IPS DF 6.9 (cell line): ENCODE measurements around the gene SLC15A4.
"Not testable (repeated sequence)": the region's sequence is repeated elsewhere in the genome, so short reads cannot be mapped to it uniquely, and the experiment has no call there.

Experiments used
- DNase-seq: peaks from one replicate; pipeline ENCODE4 v3.0.0-alpha.2; 2013; ENCODE audit warnings: low read depth, low spot score
- H3K27ac ChIP-seq: one replicate; pipeline ENCODE4 v1.5.1; 2013; ENCODE audit warnings: low read length, control low read depth
- H3K27me3 ChIP-seq: 2 replicates; pipeline ENCODE4 v1.6.1; 2013; ENCODE audit warnings: mild to moderate bottlenecking, low read length; ENCODE audit not compliant: control insufficient read depth, insufficient read depth
- H3K36me3 ChIP-seq: 2 replicates; pipeline ENCODE4 v1.6.1; 2013; ENCODE audit warnings: low read length; ENCODE audit not compliant: control insufficient read depth, insufficient read depth
- H3K4me1 ChIP-seq: 2 replicates; pipeline ENCODE4 v1.6.1; 2013; ENCODE audit warnings: low read length; ENCODE audit not compliant: control insufficient read depth, insufficient read depth
- H3K4me3 ChIP-seq: 2 replicates; pipeline ENCODE4 v1.5.1; 2013; ENCODE audit warnings: mild to moderate bottlenecking, low read length
- H3K9me3 ChIP-seq: 2 replicates; pipeline ENCODE4 v1.6.1; 2013; ENCODE audit warnings: low read length, inconsistent platforms; ENCODE audit not compliant: control insufficient read depth, insufficient read depth
- WGBS: extraction: QIAGEN DNeasy Blood & Tissue Kit; methylation state at CpG from one replicate; pipeline ENCODE4 v1.1.7; 2013; ENCODE audit warnings: mixed read lengths, missing lambda C conversion rate; ENCODE audit not compliant: insufficient read length, insufficient coverage; 5-methylcytosine and 5-hydroxymethylcytosine counted together

The SLC15A4 gene

GRCh38 chr12:128856035-128856790 is 32.5 kb upstream of the SLC15A4 start:
- no peak for DNase-seq
- Histone ChIP-seq H3K4me3 (no peak overlapping the region), H3K4me1 (no peaks in the 10 kb centered on the region), H3K27ac (no peak overlapping the region), H3K27me3 (no peaks in the 10 kb centered on the region), H3K9me3 (peaks cover 16% of the 10 kb centered on the region), H3K36me3 (no peaks in the 10 kb centered on the region; the same call in 1 of the 2 replicates)
- no CpG with 5 or more reads among the region's 9 CpGs for WGBS

- DNase-seq, result no peak
- Histone ChIP-seq H3K36me3 (no peaks in the 10 kb centered on the region; the same call in 1 of the 2 replicates), H3K4me3 (no peak overlapping the region), H3K4me1 (no peaks in the 10 kb centered on the region), H3K9me3 (peaks cover 8% of the 10 kb centered on the region), H3K27ac (no peak overlapping the region), H3K27me3 (no peaks in the 10 kb centered on the region)
- WGBS, result no CpG with 5 or more reads among the region's 74 CpGs
Observed at GRCh38 chr12:128853600-128854197, 29.9 kb upstream of the SLC15A4 start.

- no CpG with 5 or more reads among the region's 56 CpGs for WGBS
- no peaks in the 10 kb centered on the region for H3K4me1 ChIP-seq
- no peaks in the 10 kb centered on the region for H3K27me3 ChIP-seq
- no peak within 1 kb of the TSS for H3K27ac ChIP-seq
- H3K36me3 ChIP-seq, result no peaks in the 10 kb centered on the region; the same call in 1 of the 2 replicates
- peaks cover 8% of the 10 kb centered on the region for H3K9me3 ChIP-seq
- no peak within 1 kb of the TSS for H3K4me3 ChIP-seq
- no peak for DNase-seq
Observed at GRCh38 chr12:128852885-128853599, 29.3 kb upstream of the SLC15A4 start, which contains the start of gene GLT1D1. GLT1D1 (plus strand) TSS chr12:128853478; CDS start chr12:128853582, 104 bp downstream.

GRCh38 chr12:128852026-128852698 is 28.4 kb upstream of the SLC15A4 start:
- H3K36me3 ChIP-seq, result no peaks in the 10 kb centered on the region; the same call in 1 of the 2 replicates
- no peak overlapping the region for H3K4me3 ChIP-seq
- no peaks in the 10 kb centered on the region for H3K27me3 ChIP-seq
- no CpG with 5 or more reads among the region's 8 CpGs for WGBS
- peaks cover 8% of the 10 kb centered on the region for H3K9me3 ChIP-seq
- no peaks in the 10 kb centered on the region for H3K4me1 ChIP-seq
- H3K27ac ChIP-seq, result no peak overlapping the region
- no peak for DNase-seq

- not testable (repeated sequence) for H3K4me3 ChIP-seq, H3K27me3 ChIP-seq, H3K9me3 ChIP-seq, DNase-seq, H3K27ac ChIP-seq, H3K36me3 ChIP-seq, H3K4me1 ChIP-seq
- no CpG with 5 or more reads among the region's 7 CpGs for WGBS
Observed at GRCh38 chr12:128851429-128851828, 27.7 kb upstream of the SLC15A4 start.

- Histone ChIP-seq H3K27me3 (no peaks in the 10 kb centered on the region), H3K36me3 (no peaks in the 10 kb centered on the region; the same call in 1 of the 2 replicates), H3K4me3 (no peak overlapping the region), H3K27ac (no peak overlapping the region), H3K9me3 (peaks cover 7% of the 10 kb centered on the region), H3K4me1 (no peaks in the 10 kb centered on the region)
- no CpG with 5 or more reads among the region's 3 CpGs for WGBS
- no peak for DNase-seq
Observed at GRCh38 chr12:128850400-128850799, 26.6 kb upstream of the SLC15A4 start.

- not testable (repeated sequence) for H3K27ac ChIP-seq, H3K9me3 ChIP-seq, H3K27me3 ChIP-seq, H3K4me1 ChIP-seq, H3K36me3 ChIP-seq, DNase-seq, H3K4me3 ChIP-seq
- no CpG with 5 or more reads among the region's 6 CpGs for WGBS
Observed at GRCh38 chr12:128849806-128850205, 26.0 kb upstream of the SLC15A4 start.

- Histone ChIP-seq H3K27ac (no peak overlapping the region), H3K9me3 (peaks cover 10% of the 10 kb centered on the region), H3K4me3 (no peak overlapping the region), H3K36me3 (no peaks in the 10 kb centered on the region), H3K27me3 (no peaks in the 10 kb centered on the region), H3K4me1 (no peaks in the 10 kb centered on the region)
- DNase-seq, result no peak
- WGBS, result no CpG with 5 or more reads among the region's 14 CpGs
Observed at GRCh38 chr12:128848371-128848770, 24.6 kb upstream of the SLC15A4 start.

GRCh38 chr12:128846671-128847070 is 22.9 kb upstream of the SLC15A4 start:
- H3K27ac ChIP-seq, DNase-seq, H3K36me3 ChIP-seq, H3K9me3 ChIP-seq, H3K4me1 ChIP-seq, H3K4me3 ChIP-seq, H3K27me3 ChIP-seq: not testable (repeated sequence)
- no CpG with 5 or more reads among the region's 27 CpGs for WGBS

- no peaks in the 10 kb centered on the region for H3K36me3 ChIP-seq
- no peak for DNase-seq
- H3K4me1 ChIP-seq, result no peaks in the 10 kb centered on the region
- H3K27me3 ChIP-seq, result no peaks in the 10 kb centered on the region
- H3K27ac ChIP-seq, result no peak overlapping the region
- no peak overlapping the region for H3K4me3 ChIP-seq
- peaks cover 10% of the 10 kb centered on the region for H3K9me3 ChIP-seq
- WGBS, result no CpG with 5 or more reads among the region's 11 CpGs
Observed at GRCh38 chr12:128844031-128844635, 20.4 kb upstream of the SLC15A4 start.
